ENCODE results near the gene MTR. TPM values are rescaled to one million over a fixed set of nuclear protein-coding genes. Genes with fewer than 3 reads are reported as not detected.

MTR gene
- total and polyA plus RNA-seq, 9 of the 15 experiments (the other 6 are each of a cell fraction or from before 2014, with no cell fraction given): 3.4 to 44.3 (median 20.3) TPM

GRCh38 chr1:236907205-236907604 is 112.1 kb downstream of the MTR start:
- no peak overlapping the region for H2AFZ ChIP-seq (ENCODE audit: low read depth, low read length)
- no peak for FAIRE-seq
- ChIA-PET CTCF (ENCODE audit: low intra/inter-chr PET ratio) (no interaction called here), POLR2A (no interaction called here)
- no peaks in the 10 kb centered on the region for H3K27me3 ChIP-seq (ENCODE audit: control insufficient read depth in 2 of 2, insufficient read depth in 2 of 2, low read length in 2 of 2)
- no peaks in the 10 kb centered on the region for H3K79me2 ChIP-seq (ENCODE audit: control insufficient read depth, insufficient read depth, low read length)
- H3K36me3 ChIP-seq (ENCODE audit: control insufficient read depth, insufficient read depth, low read length): no peaks in the 10 kb centered on the region
- H3K4me3 ChIP-seq: no peak overlapping the region
- no peaks in the 10 kb centered on the region for H4K20me1 ChIP-seq (replicated peaks; ENCODE audit: control insufficient read depth, insufficient read depth, low read length)
- WGBS (ENCODE audit: insufficient coverage, low coverage, missing lambda C conversion rate): 51% methylated on average over 7 of the region's 7 CpGs
- peak; percentile 38 to 57 (median 50) for DNase-seq (ENCODE audit: extremely low read depth in 1 of 4, low spot score in 3 of 4)
- peaks cover 0 to 13% of the 10 kb centered on the region in 2 experiments; a peak in 4 of 5 replicates for H3K4me1 ChIP-seq (replicated peaks in 1 of 2; ENCODE audit: control insufficient read depth in 2 of 2, insufficient read depth in 2 of 2, low read length in 2 of 2)
- no peak overlapping the region for H3K27ac ChIP-seq (ENCODE audit: extremely low read depth, low read depth, low read length)
- no peaks in the 10 kb centered on the region for H3K9me1 ChIP-seq (ENCODE audit: control insufficient read depth, insufficient read depth, low read length)
- no TSS peak for BruUV-seq (replicated peaks)
- H3K4me2 ChIP-seq (ENCODE audit: insufficient read depth, low read length): no peak overlapping the region
- intact Hi-C loops (cut with micrococcal nuclease) (no loop called here), in situ Hi-C loops (cut with MboI) (no loop called here)
- H3K9me3 ChIP-seq (replicated peaks; ENCODE audit: control insufficient read depth, insufficient read depth, low read depth, low read length): peaks cover 3% of the 10 kb centered on the region; the same call in 1 of the 2 replicates
- H3K9ac ChIP-seq (ENCODE audit: insufficient read depth in 1 of 2, low read depth in 2 of 2, low read length in 2 of 2): no peak overlapping the region
- peak; percentile 43; the same call in 2 of the 3 replicates for ATAC-seq
- TF ChIP-seq EP300 (IDR thresholded peaks at IDR 0.05; ENCODE audit: low read length) (peak; percentile 43; the same call in 1 of the 2 replicates), SRSF7 (optimal IDR thresholded peaks at IDR 0.05; ENCODE audit: low read depth, low read length) (no peak), ZNF583 (CRISPR knock-in tag; IDR thresholded peaks at IDR 0.05) (0 out of 2 replicates have a peak, but pooled peaks have one; percentile 20), XRCC5 (IDR thresholded peaks at IDR 0.05; ENCODE audit: low read depth, low read length) (no peak), DPF2 (IDR thresholded peaks at IDR 0.05) (0 out of 2 replicates have a peak, but pooled peaks have one; percentile 38), FOXK2 (conservative IDR thresholded peaks at IDR 0.05 in 1 of 2, IDR thresholded peaks at IDR 0.05 in 1 of 2; ENCODE audit: low read depth in 2 of 2) (0 out of 4 replicates have a peak, but pooled peaks of 1 of the 2 experiments have one; percentile 32), DEAF1 (CRISPR knock-in tag; IDR thresholded peaks at IDR 0.05) (0 out of 2 replicates have a peak, but pooled peaks have one; percentile 8), CBFA2T2 (conservative IDR thresholded peaks at IDR 0.05) (peak; percentile 72), PREB (CRISPR knock-in tag; IDR thresholded peaks at IDR 0.05) (no peak), VEZF1 (CRISPR knock-in tag; IDR thresholded peaks at IDR 0.05) (peak; percentile 47; the same call in 1 of the 2 replicates), ZBTB17 (CRISPR knock-in tag; IDR thresholded peaks at IDR 0.05) (0 out of 2 replicates have a peak, but pooled peaks have one; percentile 54), SMARCE1 (IDR thresholded peaks at IDR 0.05) (peak; percentile 20; the same call in 1 of the 2 replicates), KAT7 (CRISPR knock-in tag; IDR thresholded peaks at IDR 0.05; ENCODE audit: borderline replicate concordance) (no peak), ZFP1 (CRISPR knock-in tag; IDR thresholded peaks at IDR 0.05) (0 out of 2 replicates have a peak, but pooled peaks have one; percentile 6), SMAD4 (CRISPR knock-in tag; conservative IDR thresholded peaks at IDR 0.05) (peak; percentile 61), SOX6 (IDR thresholded peaks at IDR 0.05) (peak; percentile 71), JUND (IDR thresholded peaks at IDR 0.05; ENCODE audit: borderline replicate concordance, low read depth, low read length) (0 out of 2 replicates have a peak, but pooled peaks have one; percentile 18), JUND (tag; IDR thresholded peaks at IDR 0.05; ENCODE audit: borderline replicate concordance, low read depth, low read length) (peak; percentile 42; the same call in 1 of the 3 replicates), ATF4 (CRISPR knock-in tag; IDR thresholded peaks at IDR 0.05) (peak; percentile 7; the same call in 1 of the 2 replicates), CSDE1 (IDR thresholded peaks at IDR 0.05) (no peak)

Data from K562 (cell line).